T-helper 9 cell (primary cell): ENCODE measurements around the gene CKS1B.

ENCODE experiments used
- DNase-seq: peaks from one replicate; pipeline ENCODE4 v3.0.0-alpha.2; 2020
- total RNA-seq, 2 donors: gene quantifications; one replicate each; lab custom pipeline; 2026; lab: John Stamatoyannopoulos, UW

Gene CKS1B
- total RNA-seq = 4.3 to 6.0 reads per million in 2 donors

- peak; percentile 91 for DNase-seq
Measured at GRCh38 chr1:154974102-154974807, at the start of gene CKS1B. Gene CKS1B (plus strand): TSS chr1:154974681. CDS start chr1:154974746, 65 bp downstream.

- DNase-seq = no peak
Measured at GRCh38 chr1:154925335-154926170, 48.9 kb upstream of the CKS1B start.

GRCh38 chr1:154926201-154926600, 48.3 kb upstream of the CKS1B start:
- DNase-seq = no peak

- DNase-seq = no peak
Measured at GRCh38 chr1:154931940-154932487, 42.5 kb upstream of the CKS1B start.

- no peak for DNase-seq
Measured at GRCh38 chr1:154934358-154934948, 40.0 kb upstream of the CKS1B start.

- DNase-seq = no peak
Measured at GRCh38 chr1:154935749-154936554, 38.5 kb upstream of the CKS1B start.

GRCh38 chr1:154936555-154937084, 37.9 kb upstream of the CKS1B start, which contains the start of gene PMVK:
Gene PMVK (minus strand): TSS chr1:154936719. CDS start chr1:154936685, 34 bp downstream.
- peak; percentile 94 for DNase-seq

GRCh38 chr1:154937085-154937987, 37.1 kb upstream of the CKS1B start:
- peak; percentile 89 for DNase-seq

- no peak for DNase-seq
Measured at GRCh38 chr1:154937988-154938386, 36.5 kb upstream of the CKS1B start.

- no peak for DNase-seq
Measured at GRCh38 chr1:154938604-154939399, 35.7 kb upstream of the CKS1B start.

GRCh38 chr1:154940213-154940560, 34.3 kb upstream of the CKS1B start:
- no peak for DNase-seq

GRCh38 chr1:154940651-154941194, 33.8 kb upstream of the CKS1B start:
- DNase-seq = no peak

GRCh38 chr1:154941333-154942013, 33.0 kb upstream of the CKS1B start:
- no peak for DNase-seq

GRCh38 chr1:154943649-154944400, 30.7 kb upstream of the CKS1B start:
- DNase-seq = no peak

GRCh38 chr1:154944401-154945159, 29.9 kb upstream of the CKS1B start:
- no peak for DNase-seq

- DNase-seq = no peak
Measured at GRCh38 chr1:154945160-154945961, 29.1 kb upstream of the CKS1B start.
